ENCODE results near the gene GPATCH2.

The GPATCH2 gene

GRCh38 chr1:217627431-217627830, 3.5 kb downstream of the GPATCH2 start:
- no peak for TF ChIP-seq CTCF (IDR thresholded peaks at IDR 0.05; ENCODE audit: insufficient read depth, low read length)
- no peak for TF ChIP-seq SPI1 (IDR thresholded peaks at IDR 0.05; ENCODE audit: borderline replicate concordance, low read depth)
- no peak for TF ChIP-seq GABPA (IDR thresholded peaks at IDR 0.05; ENCODE audit: low read depth)
- no peak for TF ChIP-seq REST (IDR thresholded peaks at IDR 0.05; ENCODE audit: insufficient replicate concordance, low read depth)
- TF ChIP-seq POLR2AphosphoS5 (IDR thresholded peaks at IDR 0.05; ENCODE audit: low read depth) = no peak
- Histone ChIP-seq H3K4me3 (replicated peaks; ENCODE audit: insufficient read depth, low read length) (no peak overlapping the region), H3K27me3 (ENCODE audit: insufficient read depth, poor library complexity, severe bottlenecking) (no peaks in the 10 kb centered on the region), H3K27ac (replicated peaks) (no peak overlapping the region)
- no peak for DNase-seq (ENCODE audit: low read depth in 1 of 2, low spot score in 1 of 2)

- TF ChIP-seq CTCF (IDR thresholded peaks at IDR 0.05; ENCODE audit: insufficient read depth, low read length) = no peak
- TF ChIP-seq POLR2AphosphoS5 (IDR thresholded peaks at IDR 0.05; ENCODE audit: low read depth) = no peak
- no peak for TF ChIP-seq GABPA (IDR thresholded peaks at IDR 0.05; ENCODE audit: low read depth)
- no peak for TF ChIP-seq REST (IDR thresholded peaks at IDR 0.05; ENCODE audit: insufficient replicate concordance, low read depth)
- no peak for TF ChIP-seq SPI1 (IDR thresholded peaks at IDR 0.05; ENCODE audit: borderline replicate concordance, low read depth)
- H3K27ac ChIP-seq (replicated peaks) = no peak overlapping the region
Measured at GRCh38 chr1:217626321-217626720, 4.6 kb downstream of the GPATCH2 start.

GRCh38 chr1:217622042-217622441, 8.8 kb downstream of the GPATCH2 start:
- DNase-seq (ENCODE audit: low read depth in 1 of 2, low spot score in 1 of 2) = no peak
- no peaks in the 10 kb centered on the region for H3K27me3 ChIP-seq (ENCODE audit: insufficient read depth, poor library complexity, severe bottlenecking)
- H3K4me3 ChIP-seq (replicated peaks; ENCODE audit: insufficient read depth, low read length) = no peak overlapping the region
- TF ChIP-seq REST (IDR thresholded peaks at IDR 0.05; ENCODE audit: insufficient replicate concordance, low read depth) (no peak), GABPA (IDR thresholded peaks at IDR 0.05; ENCODE audit: low read depth) (no peak)
- H3K27ac ChIP-seq (replicated peaks) = no peak overlapping the region

More at GRCh38 chr1:217626321-217626720, 4.6 kb downstream of the GPATCH2 start:
- DNase-seq (ENCODE audit: low read depth in 1 of 2, low spot score in 1 of 2) = no peak
- Histone ChIP-seq H3K27me3 (ENCODE audit: insufficient read depth, poor library complexity, severe bottlenecking) (no peaks in the 10 kb centered on the region), H3K4me3 (replicated peaks; ENCODE audit: insufficient read depth, low read length) (no peak overlapping the region)

GRCh38 chr1:217620814-217621213, 10.1 kb downstream of the GPATCH2 start:
- no peak for DNase-seq (ENCODE audit: low read depth in 1 of 2, low spot score in 1 of 2)
- no peak for TF ChIP-seq SPI1 (IDR thresholded peaks at IDR 0.05; ENCODE audit: borderline replicate concordance, low read depth)
- TF ChIP-seq CTCF (IDR thresholded peaks at IDR 0.05; ENCODE audit: insufficient read depth, low read length) = no peak
- no peak for TF ChIP-seq GABPA (IDR thresholded peaks at IDR 0.05; ENCODE audit: low read depth)
- no peak for TF ChIP-seq REST (IDR thresholded peaks at IDR 0.05; ENCODE audit: insufficient replicate concordance, low read depth)
- TF ChIP-seq POLR2AphosphoS5 (IDR thresholded peaks at IDR 0.05; ENCODE audit: low read depth) = no peak
- Histone ChIP-seq H3K4me3 (replicated peaks; ENCODE audit: insufficient read depth, low read length) (no peak overlapping the region), H3K27me3 (ENCODE audit: insufficient read depth, poor library complexity, severe bottlenecking) (no peaks in the 10 kb centered on the region), H3K27ac (replicated peaks) (no peak overlapping the region)
